ENCODE measurements around the gene GLIPR1. TPM values are rescaled to one million over a fixed set of nuclear protein-coding genes. Genes with fewer than 3 reads are reported as not detected.
A peak's percentile ranks its signal among the peaks of the same experiment; 100 is the strongest.

Gene GLIPR1
- total RNA-seq: 0.36 and 0.84 TPM in 2 replicates
- long read RNA-seq, full-length matches to known transcripts: 2 of 2 reads
- long read RNA-seq, partial matches to known transcripts: 0 of 2 reads
- long read RNA-seq, other reads (novel, unspliced or antisense): 0 of 2 reads

DNA sequence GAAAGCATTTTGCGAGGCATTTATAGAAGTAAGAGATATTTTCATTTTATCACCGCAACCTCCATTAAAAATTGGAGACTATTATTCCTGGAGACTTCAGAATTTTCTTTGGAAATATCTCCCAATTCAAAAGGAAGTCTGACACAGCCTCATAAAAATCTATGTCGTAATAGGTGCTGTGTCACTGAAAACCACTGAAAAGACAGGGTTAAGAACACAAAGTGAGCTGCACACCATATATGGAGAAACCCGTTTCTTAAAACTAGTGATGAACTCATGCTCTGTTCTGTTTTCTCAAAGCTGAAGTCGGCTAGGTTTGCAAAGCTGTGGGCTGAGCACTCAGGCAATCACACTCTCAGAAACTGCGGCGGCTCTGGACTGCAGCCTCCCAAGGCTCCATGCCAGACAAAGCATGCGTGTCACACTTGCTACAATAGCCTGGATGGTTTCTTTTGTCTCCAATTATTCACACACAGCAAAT, at the start of gene GLIPR1:
Gene GLIPR1 (plus strand): TSS at position 287 of the 481 bp plus-strand sequence. CDS start 126 bp downstream, at position 413.
- Mint-ChIP-seq H3K4me3 (peak within 1 kb of the TSS; percentile 21), H3K9me3 (no peaks in the 10 kb centered on the region), H3K27me3 (ENCODE audit: low read depth) (no peaks in the 10 kb centered on the region), H3K27ac (ENCODE audit: unreplicated experiment) (peak within 1 kb of the TSS; percentile 31), H3K36me3 (ENCODE audit: low read depth) (no peaks in the 10 kb centered on the region), H3K4me1 (peaks cover 18% of the 10 kb centered on the region)
- DNase-seq (ENCODE audit: low read depth, low spot score): peak; percentile 8
- TF ChIP-seq, protein P1, sequence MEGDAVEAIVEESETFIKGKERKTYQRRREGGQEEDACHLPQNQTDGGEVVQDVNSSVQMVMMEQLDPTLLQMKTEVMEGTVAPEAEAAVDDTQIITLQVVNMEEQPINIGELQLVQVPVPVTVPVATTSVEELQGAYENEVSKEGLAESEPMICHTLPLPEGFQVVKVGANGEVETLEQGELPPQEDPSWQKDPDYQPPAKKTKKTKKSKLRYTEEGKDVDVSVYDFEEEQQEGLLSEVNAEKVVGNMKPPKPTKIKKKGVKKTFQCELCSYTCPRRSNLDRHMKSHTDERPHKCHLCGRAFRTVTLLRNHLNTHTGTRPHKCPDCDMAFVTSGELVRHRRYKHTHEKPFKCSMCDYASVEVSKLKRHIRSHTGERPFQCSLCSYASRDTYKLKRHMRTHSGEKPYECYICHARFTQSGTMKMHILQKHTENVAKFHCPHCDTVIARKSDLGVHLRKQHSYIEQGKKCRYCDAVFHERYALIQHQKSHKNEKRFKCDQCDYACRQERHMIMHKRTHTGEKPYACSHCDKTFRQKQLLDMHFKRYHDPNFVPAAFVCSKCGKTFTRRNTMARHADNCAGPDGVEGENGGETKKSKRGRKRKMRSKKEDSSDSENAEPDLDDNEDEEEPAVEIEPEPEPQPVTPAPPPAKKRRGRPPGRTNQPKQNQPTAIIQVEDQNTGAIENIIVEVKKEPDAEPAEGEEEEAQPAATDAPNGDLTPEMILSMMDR (conservative IDR thresholded peaks at IDR 0.05): no peak

DNA sequence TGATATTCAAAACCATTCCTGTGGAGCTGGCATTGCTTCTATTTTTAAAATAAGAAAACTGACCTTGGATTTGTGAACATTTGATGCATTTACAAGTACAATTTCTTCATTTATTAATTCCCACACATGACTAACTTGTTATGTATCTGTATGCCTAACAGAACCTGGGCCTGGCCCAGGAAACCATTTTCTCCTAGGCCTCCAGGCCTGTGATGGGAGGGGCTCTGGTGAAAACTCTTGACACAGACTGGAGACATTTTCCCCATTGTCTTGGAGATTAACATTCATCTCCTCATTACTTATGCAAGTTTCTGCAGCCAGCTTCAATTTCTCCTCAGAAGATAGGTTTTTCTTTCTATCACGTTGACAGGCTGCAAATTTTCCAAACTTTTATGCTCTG, 47.6 kb upstream of the GLIPR1 start:
- Mint-ChIP-seq H3K9me3 (peaks cover 22% of the 10 kb centered on the region), H3K27me3 (ENCODE audit: low read depth) (no peaks in the 10 kb centered on the region), H3K36me3 (ENCODE audit: low read depth) (peaks cover 4% of the 10 kb centered on the region), H3K27ac (ENCODE audit: unreplicated experiment) (no peak overlapping the region), H3K4me3 (no peak overlapping the region), H3K4me1 (no peaks in the 10 kb centered on the region)
- no peak for DNase-seq (ENCODE audit: low read depth, low spot score)
- TF ChIP-seq, protein P1 (conservative IDR thresholded peaks at IDR 0.05): no peak

DNA sequence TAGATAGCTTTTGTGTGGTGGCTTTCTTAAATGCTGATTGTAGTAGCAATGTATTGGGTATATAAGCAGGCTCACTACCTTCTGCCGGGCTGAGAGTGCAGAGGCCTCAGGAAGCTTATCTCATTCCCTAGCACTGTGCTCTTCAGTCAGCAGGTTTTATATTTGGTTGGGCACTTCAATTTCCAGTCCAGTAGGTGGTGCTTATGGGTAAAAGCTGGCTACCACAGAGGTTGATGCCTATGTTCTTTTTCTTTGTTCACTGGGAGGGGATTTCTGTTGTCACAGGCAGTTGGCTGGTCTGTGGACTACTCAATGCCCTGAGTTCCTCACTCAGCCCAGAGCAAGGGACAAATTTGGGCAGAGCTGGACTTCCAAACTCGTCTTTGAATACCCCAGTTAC, 43.0 kb upstream of the GLIPR1 start:
- TF ChIP-seq, protein P1 (conservative IDR thresholded peaks at IDR 0.05): no peak
- no peaks in the 10 kb centered on the region for H3K36me3 Mint-ChIP-seq (ENCODE audit: low read depth)
- peaks cover 19% of the 10 kb centered on the region for H3K9me3 Mint-ChIP-seq
- no peak overlapping the region for H3K27ac Mint-ChIP-seq (ENCODE audit: unreplicated experiment)
- H3K4me1 Mint-ChIP-seq: no peaks in the 10 kb centered on the region
- no peak for DNase-seq (ENCODE audit: low read depth, low spot score)
- H3K4me3 Mint-ChIP-seq: no peak overlapping the region
- no peaks in the 10 kb centered on the region for H3K27me3 Mint-ChIP-seq (ENCODE audit: low read depth)

DNA sequence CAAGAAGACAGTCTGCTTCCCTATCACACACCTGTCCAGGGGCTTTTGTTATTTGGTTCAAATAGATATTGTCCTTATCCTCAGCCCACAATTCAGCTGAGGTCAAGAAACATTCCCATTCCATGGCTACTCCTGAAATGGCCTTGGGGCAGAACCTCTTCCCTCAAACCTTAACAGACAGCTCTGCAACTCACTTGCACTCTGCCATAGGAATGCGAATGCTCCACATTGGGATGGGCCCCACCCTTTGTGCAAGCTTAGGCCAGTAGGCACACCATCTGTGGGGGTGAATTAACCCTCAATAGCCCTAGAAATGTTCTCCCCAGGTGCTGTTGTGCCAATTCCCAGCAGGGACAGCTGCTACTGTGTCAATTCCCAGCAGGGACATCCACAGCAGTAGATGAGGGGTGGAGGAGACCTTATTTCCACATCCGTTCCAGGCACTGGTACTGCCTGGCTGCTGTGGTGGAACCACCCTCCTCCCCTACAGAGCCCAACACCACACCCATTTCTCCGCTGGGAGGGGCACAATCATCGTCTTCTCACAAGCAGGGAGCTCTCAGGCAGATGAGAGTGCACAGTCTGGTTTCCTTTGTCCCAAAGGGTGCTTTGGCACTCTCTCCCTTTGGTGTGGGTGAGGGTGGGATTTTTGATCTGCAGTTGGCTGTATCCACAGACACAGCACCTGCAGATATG, 42.3 kb upstream of the GLIPR1 start:
- H3K9me3 Mint-ChIP-seq: peaks cover 19% of the 10 kb centered on the region

DNA sequence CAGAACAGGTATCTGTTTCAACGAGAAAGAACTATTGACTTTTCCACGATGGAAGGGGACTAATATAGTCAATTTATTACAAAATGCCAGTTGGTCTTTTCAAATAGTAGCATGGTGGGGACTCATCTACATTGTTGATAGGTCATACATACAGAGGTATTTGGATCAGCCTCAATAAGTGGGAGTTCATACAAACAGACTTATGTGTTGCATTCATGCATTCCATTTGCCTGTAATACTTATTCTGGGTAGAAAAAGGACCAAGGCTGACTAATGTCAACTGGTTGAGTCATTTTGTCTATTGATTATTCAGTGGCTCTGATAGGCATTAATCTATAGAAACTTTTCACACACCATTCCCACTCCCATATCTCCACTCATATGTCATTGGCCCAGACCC, 41.5 kb upstream of the GLIPR1 start:
- Mint-ChIP-seq H3K27ac (ENCODE audit: unreplicated experiment) (no peak overlapping the region), H3K9me3 (peaks cover 17% of the 10 kb centered on the region), H3K27me3 (ENCODE audit: low read depth) (no peaks in the 10 kb centered on the region), H3K4me3 (no peak overlapping the region), H3K36me3 (ENCODE audit: low read depth) (no peaks in the 10 kb centered on the region), H3K4me1 (no peaks in the 10 kb centered on the region)
- DNase-seq (ENCODE audit: low read depth, low spot score): no peak
- TF ChIP-seq, protein P1 (conservative IDR thresholded peaks at IDR 0.05): no peak

More for the DNA sequence above, 42.3 kb upstream of the GLIPR1 start:
- Mint-ChIP-seq H3K36me3 (ENCODE audit: low read depth) (no peaks in the 10 kb centered on the region), H3K4me1 (no peaks in the 10 kb centered on the region), H3K27me3 (ENCODE audit: low read depth) (no peaks in the 10 kb centered on the region), H3K4me3 (no peak overlapping the region), H3K27ac (ENCODE audit: unreplicated experiment) (no peak overlapping the region)
- no peak for DNase-seq (ENCODE audit: low read depth, low spot score)
- TF ChIP-seq, protein P1 (conservative IDR thresholded peaks at IDR 0.05): no peak
